ENCODE measurements around the gene ARMC6.

Gene ARMC6

DNA sequence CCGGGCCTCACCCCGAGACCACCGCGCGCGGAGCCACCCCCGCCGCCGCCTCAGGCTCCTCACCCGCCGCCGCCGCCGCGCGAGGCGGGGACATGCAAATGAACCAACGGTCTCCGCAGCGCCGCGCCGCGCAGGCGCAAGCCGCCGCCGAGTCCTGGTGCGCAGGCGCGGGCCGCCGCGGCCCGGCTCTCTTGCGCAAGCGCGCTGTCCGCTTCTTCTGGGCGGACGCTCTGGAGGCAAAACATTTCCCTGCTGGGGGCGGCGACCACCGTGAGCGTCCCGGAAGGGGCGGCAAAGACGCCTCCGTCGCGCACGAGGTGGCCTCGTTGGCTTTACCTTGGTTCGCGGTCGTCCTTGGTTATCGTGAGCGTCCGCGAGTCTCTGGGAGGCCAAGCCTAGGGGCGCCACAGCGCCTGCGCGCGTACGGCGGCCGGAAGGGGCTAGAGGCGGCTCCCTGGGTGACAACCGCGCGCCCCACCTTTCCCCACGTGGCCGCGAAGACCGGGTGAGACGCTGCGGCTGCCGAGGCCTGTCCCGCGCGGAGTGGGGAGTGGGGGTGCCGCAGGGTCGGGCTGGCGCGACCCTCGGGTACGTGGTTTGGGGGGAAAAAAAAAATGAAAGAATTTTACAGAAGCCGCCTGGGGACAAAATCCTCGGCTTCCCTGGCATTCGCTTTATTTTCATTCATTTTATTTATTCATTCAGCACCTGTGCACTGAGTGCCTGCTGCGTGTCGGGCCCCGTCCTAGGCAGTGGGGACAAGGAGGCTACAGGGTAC, at the start of gene ARMC6, which contains the start of gene SUGP2:
ARMC6 (plus strand) TSS at position 178 of the 778 bp plus-strand sequence. CDS start 607 bp downstream, outside the sequence.
SUGP2 (minus strand) TSS at position 92 of the 778 bp plus-strand sequence. CDS start 2,446 bp downstream, outside the sequence.
- Mint-ChIP-seq H3K27me3 (no peaks in the 10 kb centered on the region), H3K27ac (peak within 1 kb of the TSS; percentile 78), H3K36me3 (ENCODE audit: low read depth) (peaks cover 40% of the 10 kb centered on the region), H3K4me1 (ENCODE audit: low read depth) (peaks cover 31% of the 10 kb centered on the region), H3K9me3 (no peaks in the 10 kb centered on the region), H3K4me3 (peak within 1 kb of the TSS; percentile 80)
- intact Hi-C loops (cut with micrococcal nuclease), result loop anchor here (1.0 kb wide), 2 partner anchors 30 to 105 kb away; partner anchors contain the start of genes SLC25A42 and TMEM161A

GRCh38 chr19:18984251-18984650, 49.2 kb upstream of the ARMC6 start:
- Mint-ChIP-seq H3K27ac (peak overlapping the region; percentile 84), H3K27me3 (no peaks in the 10 kb centered on the region), H3K4me3 (no peak overlapping the region), H3K36me3 (ENCODE audit: low read depth) (no peaks in the 10 kb centered on the region), H3K4me1 (ENCODE audit: low read depth) (peaks cover 31% of the 10 kb centered on the region), H3K9me3 (no peaks in the 10 kb centered on the region)
- intact Hi-C loops (cut with micrococcal nuclease), result no loop called here

GRCh38 chr19:18985257-18985656, 48.1 kb upstream of the ARMC6 start:
- peaks cover 1% of the 10 kb centered on the region for H3K36me3 Mint-ChIP-seq (ENCODE audit: low read depth)
- H3K9me3 Mint-ChIP-seq, result no peaks in the 10 kb centered on the region
- H3K4me3 Mint-ChIP-seq, result peak overlapping the region; percentile 50
- intact Hi-C loops (cut with micrococcal nuclease), result loop anchor here (5.0 kb wide), 2 partner anchors 43 to 68 kb away; partner anchors contain the start of genes COPE, DDX49 and HOMER3
- H3K27ac Mint-ChIP-seq, result peak overlapping the region; percentile 84
- no peaks in the 10 kb centered on the region for H3K27me3 Mint-ChIP-seq
- H3K4me1 Mint-ChIP-seq (ENCODE audit: low read depth), result peaks cover 31% of the 10 kb centered on the region

DNA sequence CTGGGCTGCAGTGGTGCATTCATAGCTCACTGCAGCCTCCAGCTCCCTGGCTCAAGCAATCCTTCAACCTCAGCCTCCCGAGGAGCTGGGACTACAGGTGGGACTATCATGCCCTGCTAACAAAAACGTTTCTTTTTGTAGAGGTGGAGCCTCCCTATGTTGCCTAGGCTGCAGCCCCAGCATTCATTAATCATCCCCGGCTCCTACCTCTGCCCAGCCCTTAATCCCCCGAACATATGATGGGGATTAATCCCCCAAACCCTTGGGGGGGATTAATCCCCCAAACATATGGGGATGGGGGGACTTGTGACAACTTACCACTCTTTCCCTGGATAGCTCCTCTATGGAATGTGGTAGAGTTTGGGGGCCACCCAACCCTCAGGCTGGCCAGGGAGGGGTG, 45.9 kb upstream of the ARMC6 start:
- intact Hi-C loops (cut with micrococcal nuclease), result loop anchor here (5.0 kb wide), 2 partner anchors 45 to 70 kb away; partner anchors contain the start of genes COPE, DDX49 and HOMER3
- H3K27me3 Mint-ChIP-seq, result no peaks in the 10 kb centered on the region
- peaks cover 31% of the 10 kb centered on the region for H3K4me1 Mint-ChIP-seq (ENCODE audit: low read depth)
- H3K9me3 Mint-ChIP-seq, result no peaks in the 10 kb centered on the region
- no peak overlapping the region for H3K27ac Mint-ChIP-seq
- no peak overlapping the region for H3K4me3 Mint-ChIP-seq
- H3K36me3 Mint-ChIP-seq (ENCODE audit: low read depth), result peaks cover 23% of the 10 kb centered on the region

- intact Hi-C loops (cut with micrococcal nuclease), result loop anchor here (5.0 kb wide), 2 partner anchors 47 to 72 kb away; partner anchors contain the start of genes COPE, DDX49 and HOMER3
- no peaks in the 10 kb centered on the region for H3K9me3 Mint-ChIP-seq
- no peaks in the 10 kb centered on the region for H3K27me3 Mint-ChIP-seq
- no peak overlapping the region for H3K27ac Mint-ChIP-seq
- H3K4me3 Mint-ChIP-seq, result no peak overlapping the region
- H3K4me1 Mint-ChIP-seq (ENCODE audit: low read depth), result peaks cover 23% of the 10 kb centered on the region
- peaks cover 42% of the 10 kb centered on the region for H3K36me3 Mint-ChIP-seq (ENCODE audit: low read depth)
Measured at GRCh38 chr19:18989316-18989715, 44.1 kb upstream of the ARMC6 start.

GRCh38 chr19:18990128-18990708, 43.2 kb upstream of the ARMC6 start:
- H3K4me3 Mint-ChIP-seq, result no peak overlapping the region
- intact Hi-C loops (cut with micrococcal nuclease), result no loop called here
- no peaks in the 10 kb centered on the region for H3K27me3 Mint-ChIP-seq
- peaks cover 51% of the 10 kb centered on the region for H3K36me3 Mint-ChIP-seq (ENCODE audit: low read depth)
- H3K27ac Mint-ChIP-seq, result no peak overlapping the region
- H3K4me1 Mint-ChIP-seq (ENCODE audit: low read depth), result peaks cover 17% of the 10 kb centered on the region
- no peaks in the 10 kb centered on the region for H3K9me3 Mint-ChIP-seq

DNA sequence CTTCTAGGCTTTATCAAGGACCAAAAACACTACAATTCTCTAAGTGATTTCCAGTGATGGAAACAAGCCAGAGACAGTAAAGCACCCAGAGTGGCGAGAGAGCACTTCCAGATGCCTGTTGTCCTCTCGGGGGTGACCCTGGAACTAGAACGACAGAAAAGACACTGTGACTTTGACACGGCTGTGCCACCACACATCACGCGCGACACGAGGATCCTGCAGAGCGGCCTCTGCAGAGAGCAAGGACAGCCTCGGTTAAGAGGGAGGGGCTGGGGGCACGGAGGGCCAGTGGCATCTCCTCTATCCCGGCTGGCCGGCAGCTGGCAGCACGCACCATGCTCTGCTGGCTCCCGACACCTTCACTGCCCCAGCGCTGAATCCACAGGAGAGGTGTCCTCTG, 42.4 kb upstream of the ARMC6 start:
- Mint-ChIP-seq H3K4me1 (ENCODE audit: low read depth) (peaks cover 17% of the 10 kb centered on the region), H3K9me3 (no peaks in the 10 kb centered on the region), H3K27ac (no peak overlapping the region), H3K36me3 (ENCODE audit: low read depth) (peaks cover 59% of the 10 kb centered on the region), H3K27me3 (no peaks in the 10 kb centered on the region), H3K4me3 (no peak overlapping the region)
- intact Hi-C loops (cut with micrococcal nuclease), result no loop called here

- H3K9me3 Mint-ChIP-seq, result no peaks in the 10 kb centered on the region
- H3K4me1 Mint-ChIP-seq (ENCODE audit: low read depth), result peaks cover 12% of the 10 kb centered on the region
- no peak overlapping the region for H3K27ac Mint-ChIP-seq
- H3K27me3 Mint-ChIP-seq, result no peaks in the 10 kb centered on the region
- peaks cover 63% of the 10 kb centered on the region for H3K36me3 Mint-ChIP-seq (ENCODE audit: low read depth)
- intact Hi-C loops (cut with micrococcal nuclease), result no loop called here
- no peak overlapping the region for H3K4me3 Mint-ChIP-seq
Measured at GRCh38 chr19:18991468-18991867, 41.9 kb upstream of the ARMC6 start.

- no peak overlapping the region for H3K27ac Mint-ChIP-seq
- H3K9me3 Mint-ChIP-seq, result no peaks in the 10 kb centered on the region
- peaks cover 76% of the 10 kb centered on the region for H3K36me3 Mint-ChIP-seq (ENCODE audit: low read depth)
- no peak overlapping the region for H3K4me3 Mint-ChIP-seq
- H3K4me1 Mint-ChIP-seq (ENCODE audit: low read depth), result peaks cover 8% of the 10 kb centered on the region
- H3K27me3 Mint-ChIP-seq, result no peaks in the 10 kb centered on the region
- intact Hi-C loops (cut with micrococcal nuclease), result no loop called here
Measured at GRCh38 chr19:18992696-18993095, 40.7 kb upstream of the ARMC6 start.

GRCh38 chr19:18993115-18993514, 40.3 kb upstream of the ARMC6 start:
- no peak overlapping the region for H3K4me3 Mint-ChIP-seq
- no peaks in the 10 kb centered on the region for H3K9me3 Mint-ChIP-seq
- peaks cover 80% of the 10 kb centered on the region for H3K36me3 Mint-ChIP-seq (ENCODE audit: low read depth)
- no peaks in the 10 kb centered on the region for H3K27me3 Mint-ChIP-seq
- H3K27ac Mint-ChIP-seq, result peak overlapping the region; percentile 1
- peaks cover 8% of the 10 kb centered on the region for H3K4me1 Mint-ChIP-seq (ENCODE audit: low read depth)
- intact Hi-C loops (cut with micrococcal nuclease), result no loop called here

GRCh38 chr19:18995804-18996241, 37.6 kb upstream of the ARMC6 start:
- intact Hi-C loops (cut with micrococcal nuclease), result no loop called here
- Mint-ChIP-seq H3K36me3 (ENCODE audit: low read depth) (peaks cover 100% of the 10 kb centered on the region), H3K27ac (no peak overlapping the region)

GRCh38 chr19:18996351-18996750, 37.1 kb upstream of the ARMC6 start:
- no peak overlapping the region for H3K27ac Mint-ChIP-seq
- peaks cover 22% of the 10 kb centered on the region for H3K4me1 Mint-ChIP-seq (ENCODE audit: low read depth)
- intact Hi-C loops (cut with micrococcal nuclease), result no loop called here
- H3K36me3 Mint-ChIP-seq (ENCODE audit: low read depth), result peaks cover 100% of the 10 kb centered on the region
- H3K4me3 Mint-ChIP-seq, result no peak overlapping the region
- no peaks in the 10 kb centered on the region for H3K9me3 Mint-ChIP-seq
- H3K27me3 Mint-ChIP-seq, result no peaks in the 10 kb centered on the region

More at GRCh38 chr19:18995804-18996241, 37.6 kb upstream of the ARMC6 start:
- H3K9me3 Mint-ChIP-seq, result no peaks in the 10 kb centered on the region
- H3K4me1 Mint-ChIP-seq (ENCODE audit: low read depth), result peaks cover 22% of the 10 kb centered on the region
- no peaks in the 10 kb centered on the region for H3K27me3 Mint-ChIP-seq
- no peak overlapping the region for H3K4me3 Mint-ChIP-seq

DNA sequence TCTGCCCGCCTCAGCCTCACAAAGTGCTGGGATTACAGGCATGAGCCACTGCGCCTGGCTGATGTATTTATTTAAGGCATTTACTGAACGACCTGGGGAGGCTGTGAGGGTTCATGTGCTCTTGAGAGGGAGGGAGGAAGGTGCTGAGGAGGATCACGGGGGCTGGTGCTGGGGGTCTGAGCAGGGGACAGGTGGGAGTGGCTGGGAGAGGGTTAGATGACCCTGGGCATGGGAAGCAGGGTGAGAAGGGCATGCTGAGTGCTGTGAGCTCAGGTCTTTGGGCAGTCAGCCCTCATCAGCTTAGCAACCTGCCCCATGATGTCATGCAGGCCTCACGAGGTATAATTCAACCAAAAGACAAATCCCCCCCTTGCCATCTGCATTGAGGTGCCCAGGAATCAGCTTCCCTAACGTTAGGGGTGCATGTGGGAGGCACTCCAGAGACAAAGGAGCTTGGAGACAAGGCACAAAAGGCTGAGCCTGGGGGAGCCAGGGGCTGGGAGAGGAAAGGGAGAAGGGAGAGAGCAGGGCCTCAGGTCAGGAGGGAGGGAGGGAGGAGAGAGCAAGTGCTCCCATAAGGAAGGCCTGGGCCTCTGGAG, 36.5 kb upstream of the ARMC6 start:
- Mint-ChIP-seq H3K4me3 (no peak overlapping the region), H3K36me3 (ENCODE audit: low read depth) (peaks cover 100% of the 10 kb centered on the region), H3K4me1 (ENCODE audit: low read depth) (peaks cover 22% of the 10 kb centered on the region), H3K9me3 (no peaks in the 10 kb centered on the region), H3K27ac (no peak overlapping the region), H3K27me3 (no peaks in the 10 kb centered on the region)
- intact Hi-C loops (cut with micrococcal nuclease), result no loop called here

GRCh38 chr19:18998276-18998675, 35.1 kb upstream of the ARMC6 start:
- Mint-ChIP-seq H3K9me3 (no peaks in the 10 kb centered on the region), H3K27me3 (no peaks in the 10 kb centered on the region), H3K4me1 (ENCODE audit: low read depth) (peaks cover 22% of the 10 kb centered on the region), H3K27ac (no peak overlapping the region), H3K36me3 (ENCODE audit: low read depth) (peaks cover 100% of the 10 kb centered on the region), H3K4me3 (no peak overlapping the region)
- intact Hi-C loops (cut with micrococcal nuclease), result no loop called here

Measured in dendritic cell treated with granulocyte-macrophage colony-stimulating factor and Interleukin-4, amounts not matched to agents 40 ng/mL and 50 ng/mL, for 4 days (primary cell).